ENCODE measurements around the gene EYA4.

DNA sequence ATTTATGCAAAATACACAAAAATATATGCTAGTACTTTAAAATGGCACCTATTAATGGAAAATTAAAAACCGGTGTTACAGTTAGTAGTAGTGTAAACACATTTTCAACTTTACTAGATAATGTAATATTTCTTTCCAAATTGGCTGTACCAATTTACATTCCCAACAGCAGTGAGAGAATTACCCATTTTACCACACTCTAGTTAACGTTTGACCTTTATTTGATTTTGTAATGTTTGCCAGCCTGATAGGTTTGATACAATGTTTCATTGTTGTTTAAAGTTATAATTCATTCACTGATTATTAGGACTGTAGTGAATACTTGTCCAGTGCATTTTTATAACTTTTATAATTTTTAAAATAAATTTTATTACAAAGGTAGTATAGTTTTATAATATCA, 182.1 kb downstream of the EYA4 start:
- TF ChIP-seq ZNF10 (tag by site-specific recombination; IDR thresholded peaks at IDR 0.05) (no peak), ZNF423 (tag by site-specific recombination; IDR thresholded peaks at IDR 0.05) (no peak), REST (tag by site-specific recombination; IDR thresholded peaks at IDR 0.05) (no peak), TCF7L2 (IDR thresholded peaks at IDR 0.05; ENCODE audit: borderline replicate concordance, low read depth, low read length) (no peak), ZIC2 (tag by site-specific recombination; IDR thresholded peaks at IDR 0.05) (no peak), ZNF654 (tag by site-specific recombination; IDR thresholded peaks at IDR 0.05; ENCODE audit: low read depth) (no peak), PBX3 (CRISPR knock-in tag; IDR thresholded peaks at IDR 0.05) (no peak), CTCF (tag by site-specific recombination; IDR thresholded peaks at IDR 0.05) (no peak), ZNF121 (tag by site-specific recombination; IDR thresholded peaks at IDR 0.05) (no peak)
- TF ChIP-seq, protein P1, sequence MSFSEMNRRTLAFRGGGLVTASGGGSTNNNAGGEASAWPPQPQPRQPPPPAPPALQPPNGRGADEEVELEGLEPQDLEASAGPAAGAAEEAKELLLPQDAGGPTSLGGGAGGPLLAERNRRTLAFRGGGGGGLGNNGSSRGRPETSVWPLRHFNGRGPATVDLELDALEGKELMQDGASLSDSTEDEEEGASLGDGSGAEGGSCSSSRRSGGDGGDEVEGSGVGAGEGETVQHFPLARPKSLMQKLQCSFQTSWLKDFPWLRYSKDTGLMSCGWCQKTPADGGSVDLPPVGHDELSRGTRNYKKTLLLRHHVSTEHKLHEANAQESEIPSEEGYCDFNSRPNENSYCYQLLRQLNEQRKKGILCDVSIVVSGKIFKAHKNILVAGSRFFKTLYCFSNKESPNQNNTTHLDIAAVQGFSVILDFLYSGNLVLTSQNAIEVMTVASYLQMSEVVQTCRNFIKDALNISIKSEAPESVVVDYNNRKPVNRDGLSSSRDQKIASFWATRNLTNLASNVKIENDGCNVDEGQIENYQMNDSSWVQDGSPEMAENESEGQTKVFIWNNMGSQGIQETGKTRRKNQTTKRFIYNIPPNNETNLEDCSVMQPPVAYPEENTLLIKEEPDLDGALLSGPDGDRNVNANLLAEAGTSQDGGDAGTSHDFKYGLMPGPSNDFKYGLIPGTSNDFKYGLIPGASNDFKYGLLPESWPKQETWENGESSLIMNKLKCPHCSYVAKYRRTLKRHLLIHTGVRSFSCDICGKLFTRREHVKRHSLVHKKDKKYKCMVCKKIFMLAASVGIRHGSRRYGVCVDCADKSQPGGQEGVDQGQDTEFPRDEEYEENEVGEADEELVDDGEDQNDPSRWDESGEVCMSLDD (tag by site-specific recombination; IDR thresholded peaks at IDR 0.05) = no peak
